Esophagus (tissue), 2 donors: Measurements from ENCODE around the gene GPC1. TPM values are rescaled to one million over a fixed set of nuclear protein-coding genes. Genes with fewer than 3 reads are reported as not detected.

Experiments used
- H3K27ac ChIP-seq, 2 donors: one replicate each; pipeline ENCODE4 v1.5.1; 2013; ENCODE audit warnings: low read depth in 2 of 2, mild to moderate bottlenecking in 2 of 2, inconsistent platforms in 1 of 2, low read length in 1 of 2, moderate library complexity in 1 of 2
- H3K27me3 ChIP-seq, 2 donors: one replicate each; pipeline ENCODE4 v1.6.1; 2013; ENCODE audit warnings: low read length in 2 of 2, control low read depth in 1 of 2, mild to moderate bottlenecking in 1 of 2; ENCODE audit not compliant: insufficient read depth in 2 of 2, control insufficient read depth in 1 of 2
- H3K36me3 ChIP-seq, 2 donors: one replicate each; pipeline ENCODE4 v1.6.1; 2013; ENCODE audit warnings: low read length in 1 of 2; ENCODE audit not compliant: control insufficient read depth in 2 of 2, insufficient read depth in 2 of 2
- H3K4me1 ChIP-seq, 2 donors: one replicate each; pipeline ENCODE4 v1.6.1; 2013; ENCODE audit warnings: low read length in 1 of 2; ENCODE audit not compliant: control insufficient read depth in 2 of 2, insufficient read depth in 2 of 2
- H3K4me3 ChIP-seq, 2 donors: one replicate each; pipeline ENCODE4 v1.5.1; 2013; ENCODE audit warnings: low read length in 2 of 2, mild to moderate bottlenecking in 2 of 2, low read depth in 1 of 2, moderate library complexity in 1 of 2
- H3K9me3 ChIP-seq, 2 donors: one replicate each; pipeline ENCODE4 v1.6.1; 2013; ENCODE audit warnings: mild to moderate bottlenecking in 2 of 2, low read depth in 1 of 2, low read length in 1 of 2, moderate library complexity in 1 of 2; ENCODE audit not compliant: control insufficient read depth in 2 of 2, insufficient read depth in 1 of 2
- WGBS, 2 donors: extraction: QIAGEN DNeasy Blood & Tissue Kit; methylation state at CpG; one replicate each; pipeline ENCODE4 v1.1.7; 2013; 5-methylcytosine and 5-hydroxymethylcytosine counted together
- polyA plus RNA-seq, 2 donors: library from polyadenylated mRNA; stranded (reverse); fragments of 200-250 nt; gene quantifications; one replicate each; pipeline ENCODE4 v1.2.3, GENCODE V29; 2013
- donor health status: healthy with polysubstance abuse.
- donor health status: Bipolar disorder and iron deficiency.

Gene GPC1
- polyA plus RNA-seq, 2 donors = 57.9 to 82.0 TPM

DNA sequence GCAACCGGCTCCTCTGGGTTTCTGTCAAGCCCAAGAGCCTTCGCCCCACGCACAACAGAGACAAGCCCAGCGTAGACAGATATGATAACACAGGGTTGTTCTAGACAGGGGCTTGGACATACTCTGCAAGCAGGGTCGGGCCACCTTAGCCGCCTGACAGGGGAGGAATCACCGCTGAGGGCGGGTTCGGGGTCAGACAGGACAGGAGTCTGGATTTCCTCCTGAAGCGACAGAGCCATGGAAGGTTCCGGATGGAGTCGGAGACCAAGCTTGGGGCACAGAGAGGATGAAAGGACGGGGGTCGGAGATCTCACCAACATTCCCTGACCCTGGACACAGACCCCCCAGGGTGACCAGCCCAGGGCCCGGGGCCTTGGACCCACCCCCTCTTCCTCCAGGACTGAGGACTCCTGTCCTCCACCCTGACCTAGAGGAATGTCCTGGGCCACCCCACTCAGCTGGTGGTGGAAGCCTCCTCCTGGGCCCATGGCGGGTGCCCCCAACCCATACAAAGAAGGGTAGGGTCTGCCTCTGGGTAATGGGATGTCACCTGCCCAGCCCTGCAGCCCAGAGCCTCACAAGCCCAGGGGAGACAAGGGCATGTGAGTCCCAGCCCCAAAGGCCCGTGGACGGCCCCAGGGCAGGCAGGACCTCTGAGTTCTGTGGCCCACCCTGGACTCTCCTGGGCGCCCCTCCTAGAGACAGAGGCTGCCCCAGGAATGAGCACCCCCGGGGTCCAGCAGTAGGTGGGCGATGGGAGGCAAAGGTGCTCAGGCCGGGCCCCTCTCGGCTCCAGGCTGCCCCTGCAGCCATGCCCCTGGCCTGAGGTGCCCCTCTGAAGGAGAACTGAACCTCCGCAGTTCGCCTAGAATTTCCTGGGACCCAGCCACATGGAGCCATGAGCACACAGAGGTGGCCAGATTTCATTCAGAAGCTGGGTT, 44.1 kb upstream of the GPC1 start:
- Histone ChIP-seq H3K4me1 (peaks cover 3 to 14% of the 10 kb centered on the region in 2 donors), H3K36me3 (no peaks in the 10 kb centered on the region), H3K27ac (no peak overlapping the region), H3K27me3 (no peaks in the 10 kb centered on the region), H3K9me3 (no peaks in the 10 kb centered on the region), H3K4me3 (no peak overlapping the region)
- WGBS, 2 donors = 83 to 90% methylated on average over 25 of the region's 25 CpGs

DNA sequence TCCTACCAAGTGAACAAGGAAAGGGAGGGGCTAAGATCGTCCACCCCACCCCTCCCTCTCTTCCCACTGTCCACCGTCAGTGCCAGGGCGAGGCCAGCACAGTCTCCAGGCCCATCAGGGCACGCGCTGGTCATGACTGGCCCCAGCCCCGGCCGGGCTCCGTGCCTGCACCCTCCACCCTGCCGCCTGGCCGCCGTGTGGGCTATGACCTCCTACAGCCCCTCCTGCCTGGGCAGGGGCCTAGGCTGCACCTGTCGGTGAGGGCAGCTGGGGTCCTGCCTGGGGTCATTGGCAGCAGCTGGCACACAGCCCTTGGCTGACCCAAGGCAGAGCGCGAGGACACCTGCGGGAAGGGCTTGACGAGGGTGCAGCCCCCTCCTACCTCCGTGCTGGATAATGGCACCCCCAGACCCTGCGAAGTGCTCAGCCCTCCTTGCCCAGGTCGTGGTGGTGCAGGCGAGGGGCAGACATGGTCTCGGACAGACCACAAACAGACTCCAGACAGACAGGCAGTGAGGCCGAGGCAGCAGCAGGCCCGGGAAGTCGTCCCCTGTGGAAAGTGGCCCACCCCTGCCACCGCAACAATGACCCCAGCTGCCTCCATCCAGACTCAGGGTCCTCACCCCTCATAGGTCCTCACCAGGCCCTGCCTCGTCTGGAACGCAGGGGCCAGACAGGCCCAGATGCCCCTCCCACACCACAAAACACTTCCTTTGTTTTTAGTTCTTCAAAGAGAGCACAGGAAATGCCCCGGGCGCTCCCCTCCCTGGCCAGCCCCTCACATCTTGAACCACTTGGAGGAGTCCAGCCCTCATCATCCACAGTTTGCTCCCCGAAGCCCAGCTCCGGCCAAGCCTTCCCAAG, 43.1 kb upstream of the GPC1 start:
- Histone ChIP-seq H3K27me3 (no peaks in the 10 kb centered on the region), H3K27ac (no peak overlapping the region), H3K9me3 (no peaks in the 10 kb centered on the region), H3K36me3 (no peaks in the 10 kb centered on the region), H3K4me3 (no peak overlapping the region), H3K4me1 (peaks cover 3 to 20% of the 10 kb centered on the region in 2 donors)
- 76 to 82% methylated on average over 29 to 31 of the region's 31 CpGs for WGBS, 2 donors

DNA sequence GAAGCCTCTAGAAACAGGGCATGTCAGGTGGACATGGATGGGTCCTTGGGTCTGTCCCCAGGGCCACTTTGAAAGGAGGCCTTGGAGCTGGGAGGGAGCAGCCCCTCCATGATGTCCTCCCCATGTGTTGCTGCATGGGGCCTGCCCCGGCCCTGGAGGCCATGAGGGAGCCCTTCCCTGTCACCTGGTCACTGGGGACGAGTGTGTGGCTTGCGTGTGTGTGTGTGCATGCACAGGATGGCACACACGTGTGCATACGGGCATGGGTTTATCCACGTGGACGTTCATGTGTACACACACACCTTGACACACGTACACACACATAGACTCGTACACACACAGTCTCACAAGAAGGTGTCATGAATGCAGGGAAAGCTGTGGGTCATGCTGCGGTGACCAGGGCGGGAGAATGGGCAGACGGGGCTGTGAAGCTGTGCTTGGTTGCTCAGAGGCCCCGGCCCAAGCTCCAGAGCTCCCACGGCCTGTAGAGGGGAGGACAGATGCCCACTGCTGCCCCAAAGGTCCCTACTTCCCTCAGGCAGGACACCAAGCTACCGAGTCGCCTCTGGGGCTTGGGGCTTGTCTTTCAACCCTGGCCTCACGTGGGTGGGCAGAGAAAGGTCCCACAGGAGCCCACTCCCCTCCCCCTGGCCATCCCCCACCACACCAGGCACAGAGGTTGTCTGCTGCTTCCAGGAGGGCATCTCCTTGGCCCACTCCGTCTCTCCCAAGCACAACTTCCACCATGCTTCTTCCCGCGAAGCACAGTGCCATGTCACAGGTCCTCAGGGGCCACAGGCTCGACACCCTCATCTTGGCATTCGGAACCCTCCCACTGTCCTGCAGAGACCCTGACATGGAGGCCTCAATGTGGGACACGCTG, 42.3 kb upstream of the GPC1 start:
- Histone ChIP-seq H3K27ac (no peak overlapping the region), H3K27me3 (no peaks in the 10 kb centered on the region), H3K36me3 (no peaks in the 10 kb centered on the region), H3K9me3 (no peaks in the 10 kb centered on the region), H3K4me3 (no peak overlapping the region), H3K4me1 (peaks cover 0 to 27% of the 10 kb centered on the region in 2 donors)
- 87 to 88% methylated on average over 23 of the region's 23 CpGs for WGBS, 2 donors

DNA sequence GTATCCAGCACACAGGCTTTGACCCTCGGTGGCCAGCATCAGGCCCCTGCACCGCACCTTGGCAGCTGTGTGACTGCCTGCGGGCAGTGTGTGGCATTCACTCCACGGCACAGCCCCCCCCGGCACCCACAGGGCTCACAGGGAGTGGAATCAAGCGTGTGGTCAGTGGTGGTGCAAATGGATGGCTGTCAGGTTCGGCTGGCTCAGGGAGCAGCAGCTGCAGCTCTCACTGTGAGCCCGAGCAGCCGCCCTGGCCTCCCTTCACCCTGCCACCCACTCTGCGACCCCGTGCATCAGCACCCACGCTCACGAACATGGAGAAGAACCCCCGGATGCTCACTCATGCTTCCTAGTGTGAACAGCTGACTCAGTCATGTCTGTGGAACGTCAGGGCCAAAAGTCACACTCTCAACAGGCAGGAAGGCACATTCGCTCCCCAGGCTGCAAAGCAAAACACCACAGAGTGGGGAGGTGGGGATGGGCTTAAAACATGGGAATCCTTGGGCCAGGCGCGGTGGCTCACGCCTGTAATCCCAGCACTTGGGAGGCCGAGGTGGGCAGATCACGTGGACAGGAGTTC, 41.5 kb upstream of the GPC1 start:
- Histone ChIP-seq H3K4me3 (no peak overlapping the region), H3K4me1 (peaks cover 0 to 27% of the 10 kb centered on the region in 2 donors), H3K9me3 (no peaks in the 10 kb centered on the region), H3K27me3 (no peaks in the 10 kb centered on the region), H3K27ac (no peak overlapping the region), H3K36me3 (no peaks in the 10 kb centered on the region)
- 90 to 91% methylated on average over 21 of the region's 21 CpGs for WGBS, 2 donors

DNA sequence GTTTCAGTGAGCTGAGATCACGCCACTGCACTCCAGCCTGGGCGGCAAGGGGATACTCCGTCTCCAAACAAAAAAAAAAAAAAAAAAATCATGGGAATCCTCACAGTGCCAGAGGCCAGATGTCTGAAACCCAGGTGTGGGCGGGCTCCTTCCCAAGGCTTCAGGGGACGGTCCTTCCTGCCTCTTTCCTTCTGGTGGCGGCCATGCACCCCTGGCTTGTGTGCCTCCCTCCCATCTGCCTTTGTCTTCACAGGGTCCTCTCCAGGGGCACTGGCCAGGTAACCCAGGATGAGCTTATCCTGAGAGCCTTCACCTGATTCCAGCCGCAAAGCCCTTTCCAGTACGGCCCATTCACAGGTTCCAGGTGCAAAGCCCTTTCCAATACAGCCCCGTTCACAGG, 40.9 kb upstream of the GPC1 start:
- WGBS, 2 donors = 94 to 97% methylated on average over 8 to 9 of the region's 9 CpGs

DNA sequence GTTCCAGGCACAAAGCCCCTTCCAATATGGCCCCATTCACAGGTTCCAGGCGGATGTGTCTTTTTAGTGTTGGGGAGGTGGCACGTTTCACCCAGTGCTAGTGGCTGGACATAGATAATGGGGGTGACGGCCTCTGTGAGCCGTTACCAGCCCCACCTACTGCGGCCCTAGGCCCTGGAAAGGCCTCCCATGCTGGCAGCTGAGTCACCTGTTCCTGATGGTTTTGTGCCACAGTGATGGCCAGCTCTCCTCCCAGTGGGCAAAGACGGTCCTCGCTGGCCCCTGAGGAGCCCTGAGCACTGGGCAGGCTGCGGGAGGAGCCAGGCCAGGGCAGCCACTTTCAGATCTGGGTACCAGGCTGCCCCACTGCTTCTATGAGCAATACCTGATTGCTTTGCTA, 40.0 kb upstream of the GPC1 start:
- H3K27me3 ChIP-seq = no peaks in the 10 kb centered on the region
- no peaks in the 10 kb centered on the region for H3K9me3 ChIP-seq
- no peak overlapping the region for H3K27ac ChIP-seq
- H3K4me1 ChIP-seq = peaks cover 0 to 30% of the 10 kb centered on the region in 2 donors
- H3K4me3 ChIP-seq = no peak overlapping the region
- 82 to 83% methylated on average over 8 of the region's 8 CpGs for WGBS, 2 donors
- no peaks in the 10 kb centered on the region for H3K36me3 ChIP-seq

More for the DNA sequence above, 40.9 kb upstream of the GPC1 start:
- Histone ChIP-seq H3K4me3 (no peak overlapping the region), H3K36me3 (no peaks in the 10 kb centered on the region), H3K9me3 (no peaks in the 10 kb centered on the region), H3K27me3 (no peaks in the 10 kb centered on the region), H3K27ac (no peak overlapping the region), H3K4me1 (peaks cover 0 to 27% of the 10 kb centered on the region in 2 donors)

DNA sequence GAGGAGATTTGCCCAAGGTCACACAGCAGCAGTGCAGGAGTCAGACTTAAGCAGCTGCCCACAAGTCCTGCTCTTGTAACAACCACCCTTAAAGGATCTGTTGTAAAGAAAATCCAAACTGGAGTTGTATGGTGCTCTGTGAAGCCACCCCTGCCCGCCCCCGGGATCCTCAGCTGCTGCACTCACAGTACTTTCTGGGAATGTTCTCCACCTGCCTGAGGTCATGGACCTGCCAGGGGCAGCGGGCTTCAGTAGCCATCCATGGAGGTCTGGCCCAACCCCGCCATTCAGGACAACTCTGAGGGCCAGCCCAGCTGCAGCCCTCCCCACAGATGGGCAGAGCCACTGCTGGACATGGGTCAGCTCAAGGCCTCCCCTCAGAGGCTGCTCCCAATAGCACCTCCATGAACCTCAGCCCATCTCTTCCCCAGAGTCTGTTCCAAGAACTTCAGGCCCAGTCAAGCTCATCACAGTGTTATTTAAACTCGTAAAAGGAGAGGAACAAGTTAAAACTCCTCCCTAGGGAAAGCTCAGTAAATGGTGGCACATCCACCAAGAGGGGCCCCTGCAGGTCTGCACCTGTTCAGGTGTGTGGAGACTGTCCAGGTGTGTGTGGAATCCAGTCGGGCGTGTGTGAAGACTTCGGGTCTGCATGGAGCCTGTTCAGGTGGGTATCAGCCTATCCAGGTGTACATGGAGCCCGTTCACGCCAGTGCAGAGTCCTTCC, 39.4 kb upstream of the GPC1 start:
- Histone ChIP-seq H3K4me1 (peaks cover 0 to 33% of the 10 kb centered on the region in 2 donors), H3K4me3 (no peak overlapping the region), H3K27me3 (no peaks in the 10 kb centered on the region), H3K27ac (no peak overlapping the region), H3K36me3 (no peaks in the 10 kb centered on the region), H3K9me3 (no peaks in the 10 kb centered on the region)
- WGBS, 2 donors = 52 to 61% methylated on average over 10 of the region's 10 CpGs

DNA sequence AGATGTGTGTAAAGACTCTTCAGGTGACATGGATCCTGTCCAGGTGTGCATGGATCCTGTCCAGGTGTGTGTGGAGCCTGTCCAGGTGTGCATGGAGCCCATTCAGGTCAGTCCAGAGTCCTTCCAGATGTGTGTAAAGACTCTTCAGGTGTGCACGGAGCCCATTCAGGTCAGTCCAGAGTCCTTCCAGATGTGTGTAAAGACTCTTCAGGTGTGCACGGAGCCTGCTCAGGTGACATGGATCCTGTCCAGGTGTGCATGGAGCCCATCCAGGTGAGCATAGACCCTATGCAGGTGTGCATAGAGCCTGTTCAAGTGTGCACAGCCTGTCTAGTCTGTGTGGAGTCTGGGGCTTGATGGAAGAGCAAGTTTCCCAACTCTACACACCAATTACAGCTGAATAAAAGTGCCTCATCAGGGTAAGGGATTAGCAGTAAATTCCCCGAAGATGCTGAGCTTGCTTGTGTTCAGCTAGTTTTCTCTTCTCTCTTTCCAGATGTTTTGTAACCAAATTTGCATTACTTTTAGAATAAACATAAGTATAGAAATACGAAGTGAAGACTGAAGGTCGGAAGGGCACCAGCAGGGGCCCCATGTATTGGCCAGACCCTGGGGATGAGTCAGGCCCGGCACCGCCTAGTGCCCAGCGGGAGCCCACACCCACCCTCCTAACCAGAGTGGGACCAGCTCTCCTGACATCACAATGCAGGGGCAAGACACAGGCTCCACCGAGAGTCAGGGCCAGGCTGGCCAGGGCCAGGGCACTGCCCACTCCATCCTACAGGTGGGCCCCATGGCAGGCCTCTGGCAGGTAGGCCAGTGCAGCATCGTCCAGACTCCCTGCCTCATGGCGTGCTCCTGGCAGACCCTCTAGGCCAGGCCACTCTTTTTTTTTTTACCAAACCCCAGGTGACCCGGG, 38.6 kb upstream of the GPC1 start:
- Histone ChIP-seq H3K4me1 (peaks cover 0 to 38% of the 10 kb centered on the region in 2 donors), H3K9me3 (no peaks in the 10 kb centered on the region), H3K27me3 (no peaks in the 10 kb centered on the region), H3K4me3 (no peak overlapping the region), H3K27ac (no peak overlapping the region), H3K36me3 (no peaks in the 10 kb centered on the region)
- 62 to 80% methylated on average over 12 of the region's 12 CpGs for WGBS, 2 donors
